Vagina (tissue), 2 donors: ENCODE data around the gene TPP2. TPM values are rescaled to one million over a fixed set of nuclear protein-coding genes. Genes with fewer than 3 reads are reported as not detected.
A peak's percentile ranks its signal among the peaks of the same experiment; 100 is the strongest.

ENCODE experiments used
- DNase-seq, 2 donors: peaks; one replicate each; pipeline ENCODE4 v3.0.0-alpha.2; 2017; ENCODE audit errors: extremely low spot score in 2 of 2
- H3K27ac ChIP-seq: fragments of 200-600 bp; sonication (generic); one replicate; pipeline ENCODE4 v1.5.1; 2019
- H3K27me3 ChIP-seq: fragments of 200-600 bp; sonication (generic); one replicate; pipeline ENCODE4 v1.5.1; 2019
- H3K36me3 ChIP-seq, 2 donors: fragments of 200-600 bp; sonication (generic); one replicate each; pipeline ENCODE4 v1.5.1; 2017 to 2019
- H3K4me1 ChIP-seq: fragments of 200-600 bp; sonication (generic); one replicate; pipeline ENCODE4 v1.5.1; 2019
- H3K4me3 ChIP-seq, 2 donors: fragments of 200-600 bp; sonication (generic); 1 replicate in 1 of 2; 2 replicates in 1 of 2; pipeline ENCODE4 v1.5.1; 2016 to 2019
- H3K9me3 ChIP-seq: fragments of 200-600 bp; sonication (generic); one replicate; pipeline ENCODE4 v1.5.1; 2019
- CTCF ChIP-seq, 3 experiments: fragments of 450-650 bp in 2 of 3; fragments of 200-600 bp in 1 of 3; sonication (generic) in 1 of 3; IDR thresholded peaks; one replicate each; pipeline ENCODE4 v1.5.1; 2017 to 2019; ENCODE audit warnings: antibody characterized with exemption in 3 of 3, mild to moderate bottlenecking in 2 of 3, moderate library complexity in 2 of 3
- POLR2A ChIP-seq, 2 donors: fragments of 450-650 bp; IDR thresholded peaks; one replicate each; pipeline ENCODE4 v1.6.1; 2017; ENCODE audit warnings: antibody characterized with exemption in 2 of 2, mild to moderate bottlenecking in 2 of 2, moderate library complexity in 2 of 2
- POLR2AphosphoS5 ChIP-seq, 2 donors: sonication (generic); formaldehyde crosslinking; IDR thresholded peaks; one replicate each; pipeline ENCODE4 v1.9.0; 2017; ENCODE audit warnings: antibody characterized with exemption in 2 of 2, mild to moderate bottlenecking in 2 of 2, low read depth in 1 of 2; ENCODE audit not compliant: insufficient read depth in 1 of 2
- intact Hi-C: fragments of 100-400 bp; cut with DNase I; formaldehyde crosslinking; loops from one replicate; pipeline ENCODE4 v1.15.1; 2023
- total RNA-seq: library from RNA; depleted of rRNA; stranded (reverse); fragments of >200 nt; gene quantifications from one replicate; pipeline ENCODE4 v1.2.3, GENCODE V29; 2016

TPP2 gene
- total RNA-seq, 1 donor from 2014 or later: 40.0 TPM

GRCh38 chr13:102700088-102701031 is 103.6 kb downstream of the TPP2 start:
- peak overlapping the region; percentile 59 for H3K27ac ChIP-seq
- TF ChIP-seq POLR2AphosphoS5 (IDR thresholded peaks at IDR 0.05; ENCODE audit: insufficient read depth in 1 of 2, low read depth in 1 of 2) (peak in 1 of 2 donors; percentile 41), POLR2A (IDR thresholded peaks at IDR 0.05) (no peak)
- H3K27me3 ChIP-seq: no peaks in the 10 kb centered on the region
- no peak for DNase-seq
- no peaks in the 10 kb centered on the region for H3K36me3 ChIP-seq
- no peaks in the 10 kb centered on the region for H3K9me3 ChIP-seq
- intact Hi-C loops: no loop called here
- H3K4me3 ChIP-seq: no peak overlapping the region
- H3K4me1 ChIP-seq: peaks cover 11% of the 10 kb centered on the region

- H3K9me3 ChIP-seq: no peaks in the 10 kb centered on the region
- no peak for DNase-seq
- H3K4me3 ChIP-seq: no peak overlapping the region
- H3K27me3 ChIP-seq: no peaks in the 10 kb centered on the region
- intact Hi-C loops: no loop called here
- TF ChIP-seq POLR2AphosphoS5 (IDR thresholded peaks at IDR 0.05; ENCODE audit: insufficient read depth in 1 of 2, low read depth in 1 of 2) (no peak), CTCF (IDR thresholded peaks at IDR 0.05) (no peak), POLR2A (IDR thresholded peaks at IDR 0.05) (no peak)
- H3K36me3 ChIP-seq: no peaks in the 10 kb centered on the region
- peak overlapping the region; percentile 59 for H3K27ac ChIP-seq
- peaks cover 11% of the 10 kb centered on the region for H3K4me1 ChIP-seq
Observed at GRCh38 chr13:102701331-102701730, 104.5 kb downstream of the TPP2 start.

- peak overlapping the region; percentile 68 for H3K27ac ChIP-seq
- H3K4me3 ChIP-seq: no peak overlapping the region
- intact Hi-C loops: no loop called here
- no peaks in the 10 kb centered on the region for H3K36me3 ChIP-seq
- no peak for DNase-seq
- peaks cover 25% of the 10 kb centered on the region for H3K4me1 ChIP-seq
- H3K27me3 ChIP-seq: no peaks in the 10 kb centered on the region
- no peaks in the 10 kb centered on the region for H3K9me3 ChIP-seq
- TF ChIP-seq CTCF (IDR thresholded peaks at IDR 0.05) (no peak), POLR2AphosphoS5 (IDR thresholded peaks at IDR 0.05; ENCODE audit: insufficient read depth in 1 of 2, low read depth in 1 of 2) (no peak), POLR2A (IDR thresholded peaks at IDR 0.05) (no peak)
Observed at GRCh38 chr13:102702965-102703725, 106.4 kb downstream of the TPP2 start.

- intact Hi-C loops: no loop called here
- Histone ChIP-seq H3K9me3 (no peaks in the 10 kb centered on the region), H3K27ac (peak overlapping the region; percentile 68), H3K4me3 (no peak overlapping the region), H3K27me3 (no peaks in the 10 kb centered on the region), H3K36me3 (no peaks in the 10 kb centered on the region), H3K4me1 (peaks cover 28% of the 10 kb centered on the region)
- no peak for DNase-seq
- TF ChIP-seq POLR2A (IDR thresholded peaks at IDR 0.05): no peak
- TF ChIP-seq CTCF (IDR thresholded peaks at IDR 0.05): no peak
- no peak for TF ChIP-seq POLR2AphosphoS5 (IDR thresholded peaks at IDR 0.05; ENCODE audit: insufficient read depth in 1 of 2, low read depth in 1 of 2)
Observed at GRCh38 chr13:102703726-102704035, 106.9 kb downstream of the TPP2 start.

GRCh38 chr13:102704238-102705058 is 107.7 kb downstream of the TPP2 start:
- H3K27ac ChIP-seq: no peak overlapping the region
- DNase-seq: no peak
- TF ChIP-seq CTCF (IDR thresholded peaks at IDR 0.05) (no peak), POLR2A (IDR thresholded peaks at IDR 0.05) (no peak), POLR2AphosphoS5 (IDR thresholded peaks at IDR 0.05; ENCODE audit: insufficient read depth in 1 of 2, low read depth in 1 of 2) (no peak)
- intact Hi-C loops: no loop called here
- H3K36me3 ChIP-seq: no peaks in the 10 kb centered on the region
- no peaks in the 10 kb centered on the region for H3K9me3 ChIP-seq
- H3K27me3 ChIP-seq: no peaks in the 10 kb centered on the region
- peaks cover 33% of the 10 kb centered on the region for H3K4me1 ChIP-seq
- no peak overlapping the region for H3K4me3 ChIP-seq
